ENCODE results near the gene CHIC2.

The CHIC2 gene

DNA sequence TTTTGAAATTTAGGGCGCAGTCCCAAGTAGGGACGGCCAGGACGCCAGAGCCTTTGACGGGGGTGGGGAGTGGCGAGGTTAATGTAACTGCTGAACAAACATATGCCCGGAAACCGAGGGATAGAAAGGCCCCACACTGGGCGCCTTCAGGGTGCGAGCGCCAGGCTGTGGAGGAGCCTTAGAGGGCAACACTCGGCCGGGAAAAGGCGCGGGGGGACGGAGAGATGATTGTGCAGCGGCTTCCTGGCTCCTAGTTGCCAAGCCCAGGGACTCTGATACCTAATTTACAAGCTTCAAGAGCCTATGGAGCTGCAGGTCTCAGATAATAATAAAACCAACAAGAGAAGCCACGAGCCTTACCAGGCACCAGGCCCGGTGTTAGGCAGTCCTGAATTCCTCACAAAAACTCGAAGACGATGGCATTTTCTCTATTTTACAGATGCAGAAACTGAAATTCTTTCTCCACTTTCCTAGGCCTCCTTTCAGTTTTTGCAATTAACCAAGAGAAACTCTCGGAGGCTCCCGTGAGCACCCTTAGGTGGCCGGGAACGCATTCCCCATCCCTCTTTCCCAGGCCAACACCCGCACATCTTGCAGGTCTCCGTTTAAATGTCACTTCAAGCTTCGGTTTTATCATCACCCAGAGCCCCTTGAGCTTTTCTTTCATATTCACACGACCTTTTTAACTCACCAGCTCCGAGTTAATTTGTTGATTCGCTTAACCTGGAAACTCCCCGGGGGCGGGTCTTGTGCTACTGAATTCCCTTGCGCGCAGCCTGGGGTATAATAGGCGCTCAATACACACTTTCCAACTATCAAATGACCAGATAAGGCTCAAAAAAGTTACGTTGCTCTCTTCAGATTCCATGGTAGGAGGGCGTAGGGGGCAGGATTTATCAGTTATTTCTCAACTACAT is 29.2 kb upstream of the CHIC2 start:
- no peak for DNase-seq (ENCODE audit: low spot score)

DNA sequence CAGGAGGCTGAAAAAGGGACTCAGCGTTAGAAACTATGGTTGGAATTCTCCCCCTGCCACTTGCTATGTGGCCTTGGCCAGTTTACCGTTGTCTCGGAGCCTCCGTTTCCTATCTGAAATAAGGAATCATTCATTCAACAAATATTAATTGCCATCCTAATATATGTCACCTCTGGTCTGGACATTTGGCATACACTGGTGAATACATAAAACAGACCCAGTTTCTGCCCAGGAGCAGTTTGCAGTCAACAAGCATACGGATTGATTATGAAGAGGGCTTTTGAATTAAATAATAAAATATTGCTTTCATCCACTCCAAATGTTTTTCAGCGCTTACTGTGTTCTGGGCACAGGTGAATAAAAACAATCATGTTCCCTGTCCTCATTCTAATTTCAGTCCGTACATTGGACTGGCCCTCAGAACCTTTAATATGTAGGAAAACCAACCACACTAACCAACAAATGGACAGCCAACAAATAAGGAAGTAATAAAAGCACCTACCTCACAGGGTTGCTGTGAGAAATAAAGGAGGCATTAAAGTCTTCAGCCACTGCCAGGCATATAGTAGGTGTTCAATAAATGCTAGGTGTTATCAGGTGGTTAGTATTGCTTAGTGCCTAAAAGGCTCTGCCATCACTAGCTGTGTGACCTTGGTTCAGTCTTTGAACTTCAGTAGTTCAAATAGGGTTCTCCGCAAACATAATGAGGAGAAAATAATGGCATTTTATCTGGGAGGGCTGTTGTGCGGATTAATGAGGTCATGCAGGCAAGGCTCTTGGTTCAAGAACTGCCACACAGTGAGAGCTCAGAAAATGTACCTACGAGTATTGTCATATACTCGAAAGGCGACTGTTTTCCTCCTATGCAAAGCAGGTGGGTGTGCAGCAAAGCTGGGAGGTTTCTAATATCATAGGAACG is 28.3 kb upstream of the CHIC2 start:
- no peak for DNase-seq (ENCODE audit: low spot score)

DNA sequence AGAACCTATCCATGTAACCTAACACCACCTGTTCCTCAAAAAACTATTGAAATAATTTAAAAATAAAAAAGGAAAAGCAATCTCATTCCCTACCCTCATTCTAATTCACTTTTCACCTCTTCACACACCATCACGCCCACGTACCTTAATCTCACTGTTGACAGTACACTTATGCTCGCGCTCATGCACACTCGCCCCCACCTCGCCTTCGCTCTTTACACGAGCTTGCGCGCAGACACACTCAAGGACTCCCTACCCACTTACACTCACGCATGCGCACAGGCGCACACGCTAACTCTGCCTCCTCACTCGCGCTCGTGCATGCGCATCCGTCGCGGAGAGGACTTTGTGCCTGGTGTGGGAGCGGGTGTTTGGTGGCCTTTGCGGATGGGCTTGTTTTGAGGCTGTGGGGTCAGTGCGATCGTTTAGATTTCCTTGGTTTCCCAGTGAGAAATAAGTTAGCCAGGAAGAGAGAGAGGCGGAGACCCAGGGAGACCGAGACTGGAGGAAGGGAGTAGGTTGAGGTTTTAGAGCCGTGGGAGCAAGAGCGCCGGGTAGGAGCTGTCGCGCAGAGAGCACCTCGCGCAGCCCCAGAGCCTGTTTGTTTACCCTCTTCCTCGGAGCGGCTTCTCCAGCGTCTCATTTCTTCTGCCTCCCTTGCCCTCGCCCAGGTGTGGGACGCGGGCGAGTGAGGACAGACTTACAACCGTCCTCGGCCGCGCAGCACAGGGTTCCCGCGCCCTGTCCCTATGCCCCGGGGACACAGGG is 27.4 kb upstream of the CHIC2 start:
- DNase-seq (ENCODE audit: low spot score): peak; percentile 64

DNA sequence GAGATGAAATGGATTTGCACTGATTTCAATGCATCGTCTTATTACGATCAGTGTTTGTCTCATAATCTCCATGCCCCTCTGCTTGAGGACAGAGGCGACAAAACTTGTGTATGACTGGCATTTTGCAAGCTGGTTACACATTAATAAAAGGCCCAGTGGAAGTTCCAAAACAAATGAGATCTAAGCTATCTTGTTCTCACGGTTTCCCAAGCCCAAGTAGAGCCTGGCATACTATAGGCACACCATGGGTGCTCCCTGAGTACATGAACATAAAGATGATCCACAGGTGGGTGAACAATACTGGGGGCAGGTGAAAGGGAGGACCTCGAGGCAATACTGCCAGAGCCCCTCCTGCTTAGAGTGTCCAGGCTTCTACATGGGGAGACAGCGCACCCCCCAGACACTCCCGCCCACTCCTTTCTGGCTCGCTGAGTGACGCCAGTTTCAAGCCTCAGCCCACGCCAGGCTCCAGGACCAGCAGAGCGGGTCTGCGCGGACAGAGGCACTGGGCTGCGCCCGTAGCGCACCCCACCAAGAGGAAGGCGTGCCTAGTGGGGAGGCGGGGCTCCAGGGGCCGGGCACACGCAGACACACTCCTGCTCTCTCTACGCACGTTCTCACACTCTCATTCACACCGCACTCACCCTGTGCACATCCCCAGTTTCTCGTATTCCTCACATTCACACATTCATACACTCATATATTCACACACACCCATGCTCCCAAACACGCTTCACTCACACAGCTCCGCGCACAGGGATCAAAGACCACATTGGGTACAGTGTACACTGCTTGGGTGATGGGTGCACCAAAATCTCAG is 26.6 kb upstream of the CHIC2 start:
- peak; percentile 57 for DNase-seq (ENCODE audit: low spot score)

DNA sequence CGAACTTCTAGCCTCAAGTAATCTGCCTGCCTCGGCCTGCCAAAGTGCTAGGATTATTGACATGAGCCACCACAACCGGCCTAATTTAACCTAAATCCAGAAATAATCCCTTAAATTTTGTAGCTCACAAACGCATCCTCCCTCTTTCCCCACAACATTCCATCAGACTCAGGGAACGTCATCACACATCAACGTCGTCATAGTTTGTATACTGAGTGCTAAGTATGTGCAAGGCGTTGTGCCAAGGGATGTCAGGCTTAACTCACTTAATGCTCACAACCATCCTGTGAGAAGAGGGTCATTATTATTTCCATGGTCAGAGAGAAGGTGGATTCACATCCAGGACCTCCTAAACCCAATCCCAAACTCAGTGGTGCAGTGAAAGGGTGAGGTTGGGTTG is 26.0 kb upstream of the CHIC2 start:
- no peak for DNase-seq (ENCODE audit: low spot score)

DNA sequence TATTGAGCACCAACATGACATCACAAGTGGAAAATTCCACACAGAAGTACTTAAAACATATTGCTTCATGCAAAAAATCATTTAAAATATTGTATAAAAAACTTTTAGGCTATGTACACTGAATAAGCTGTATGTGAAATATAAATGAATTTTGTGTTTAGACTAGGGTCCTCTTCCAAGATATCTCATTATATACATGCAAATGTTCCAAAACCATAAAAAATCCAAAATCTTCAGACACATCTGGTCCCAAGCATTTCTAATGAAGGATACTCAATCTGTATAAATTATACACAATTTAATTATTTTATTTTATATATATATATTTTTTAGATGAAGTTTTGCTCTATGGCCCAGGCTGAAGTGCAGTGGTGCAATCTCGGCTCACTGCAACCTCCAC is 25.5 kb upstream of the CHIC2 start:
- DNase-seq (ENCODE audit: low spot score): no peak

DNA sequence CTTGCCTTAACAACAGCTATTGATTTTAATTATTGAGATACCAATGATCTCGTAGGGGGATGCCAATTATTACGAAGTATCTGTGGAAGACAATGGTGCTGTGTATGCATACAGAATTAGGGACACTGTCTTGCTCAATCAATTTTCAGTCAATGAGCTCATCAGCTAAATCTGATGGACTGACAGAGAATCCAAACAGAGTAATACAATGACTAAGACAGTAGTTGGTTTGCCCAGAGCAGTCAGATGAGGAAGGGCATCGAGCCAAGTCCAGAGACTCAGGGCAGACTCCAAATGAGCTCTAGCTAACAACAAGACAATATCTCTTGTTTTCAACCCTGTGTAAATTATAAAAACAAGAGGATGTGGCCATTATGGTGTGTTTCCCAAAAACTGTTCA is 20.9 kb upstream of the CHIC2 start:
- no peak for DNase-seq (ENCODE audit: low spot score)

DNA sequence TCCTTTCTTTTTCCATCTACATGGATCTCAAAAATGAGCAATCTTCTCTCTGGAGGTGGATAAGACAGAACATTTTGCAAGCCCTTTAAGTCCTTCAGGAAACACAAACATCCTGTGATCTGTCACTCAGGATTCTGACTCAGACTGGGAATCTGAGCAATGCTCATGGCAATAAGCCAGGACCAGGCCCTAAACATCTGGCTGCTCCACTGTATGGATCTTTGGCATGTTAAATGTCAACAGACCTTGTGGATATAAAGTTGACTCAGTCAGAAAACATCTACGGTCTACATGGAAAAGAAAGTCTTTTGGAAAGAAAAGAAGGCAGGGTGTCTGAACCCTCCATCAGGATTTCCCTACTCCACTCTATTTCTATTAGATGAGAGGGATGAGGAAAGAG is 17.8 kb upstream of the CHIC2 start:
- DNase-seq (ENCODE audit: low spot score): no peak

DNA sequence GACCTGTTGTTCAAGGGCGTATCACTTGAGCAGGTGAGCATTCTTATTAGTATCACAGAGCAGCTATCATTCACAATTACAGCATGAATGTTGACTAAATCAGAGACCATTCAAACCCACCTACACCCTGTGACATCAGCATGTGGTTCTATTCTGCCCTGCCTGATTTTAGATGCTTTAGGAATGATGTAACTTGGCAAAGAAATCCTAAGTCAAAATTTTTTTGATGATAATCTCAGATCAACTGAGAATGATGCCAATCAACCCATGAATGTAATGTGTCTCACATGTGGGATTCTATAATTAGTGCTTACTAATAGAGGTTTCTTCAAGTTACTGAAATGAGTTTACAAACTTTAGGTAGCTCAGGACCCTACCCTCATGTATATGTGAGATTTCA is 13.4 kb upstream of the CHIC2 start:
- no peak for DNase-seq (ENCODE audit: low spot score)

DNA sequence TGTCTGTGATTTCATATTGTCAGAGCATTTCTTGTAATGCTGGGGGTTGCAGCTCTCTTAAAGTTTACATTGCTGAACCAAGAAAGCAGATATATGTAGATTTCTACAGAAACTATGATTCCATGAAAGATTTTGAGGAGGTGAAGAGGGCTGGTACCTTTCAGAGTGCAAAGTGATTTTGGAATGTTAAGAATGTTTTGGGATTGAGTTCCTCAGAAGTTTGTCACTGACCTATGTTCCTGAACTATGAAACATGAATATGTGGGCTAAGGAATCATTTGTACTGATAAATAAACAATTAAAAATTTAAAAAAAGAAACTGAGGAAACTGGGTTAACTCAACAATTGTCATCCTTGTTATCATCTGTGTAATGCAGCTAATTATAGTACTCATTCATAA is 12.3 kb upstream of the CHIC2 start:
- no peak for DNase-seq (ENCODE audit: low spot score)

DNA sequence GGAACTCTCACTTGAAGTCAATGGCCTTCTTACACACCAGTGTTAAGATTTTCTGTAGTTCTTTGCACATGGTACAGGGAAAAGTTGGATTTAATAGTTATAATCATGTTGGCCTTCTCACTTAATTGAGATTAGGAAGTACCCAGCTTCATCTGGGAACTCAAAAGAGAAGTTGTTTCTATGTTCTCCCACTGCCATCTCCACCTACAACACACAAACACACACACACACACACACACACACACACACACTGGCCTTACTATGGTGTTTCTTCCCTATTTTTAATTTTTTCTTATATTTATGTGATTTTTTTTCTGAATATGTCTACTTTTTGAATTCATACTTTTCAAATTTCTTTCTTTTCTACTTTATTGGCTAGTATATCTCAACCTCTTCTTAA is 10.0 kb upstream of the CHIC2 start:
- no peak for DNase-seq (ENCODE audit: low spot score)

DNA sequence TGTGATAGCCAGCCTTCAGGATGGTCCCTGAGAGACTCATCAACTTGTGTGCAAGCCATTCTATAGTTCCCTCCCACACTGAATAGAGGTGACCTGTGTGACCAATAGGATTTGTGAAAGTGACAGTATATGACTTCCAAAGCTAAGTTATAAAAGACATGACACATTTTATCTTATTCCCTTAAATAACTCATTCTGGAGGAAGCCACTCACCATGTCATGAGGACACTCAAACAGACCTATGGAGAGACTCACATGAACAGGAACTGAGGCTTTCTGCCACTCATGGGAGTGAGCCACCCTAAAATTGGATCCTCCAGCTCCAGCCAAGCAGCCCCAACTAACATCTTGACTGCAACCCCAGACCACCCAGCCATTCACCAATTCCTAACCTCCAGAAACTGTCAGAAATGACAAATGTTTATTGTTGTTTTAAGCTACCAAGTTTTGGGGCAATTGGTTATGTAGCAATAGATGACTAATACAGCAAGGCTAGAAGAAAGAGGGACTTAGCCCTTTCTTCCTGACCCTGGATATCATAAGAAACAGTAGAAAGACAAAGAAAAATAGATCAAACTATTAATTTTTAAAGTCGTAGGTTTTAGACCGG is 9.0 kb upstream of the CHIC2 start:
- no peak for DNase-seq (ENCODE audit: low spot score)

DNA sequence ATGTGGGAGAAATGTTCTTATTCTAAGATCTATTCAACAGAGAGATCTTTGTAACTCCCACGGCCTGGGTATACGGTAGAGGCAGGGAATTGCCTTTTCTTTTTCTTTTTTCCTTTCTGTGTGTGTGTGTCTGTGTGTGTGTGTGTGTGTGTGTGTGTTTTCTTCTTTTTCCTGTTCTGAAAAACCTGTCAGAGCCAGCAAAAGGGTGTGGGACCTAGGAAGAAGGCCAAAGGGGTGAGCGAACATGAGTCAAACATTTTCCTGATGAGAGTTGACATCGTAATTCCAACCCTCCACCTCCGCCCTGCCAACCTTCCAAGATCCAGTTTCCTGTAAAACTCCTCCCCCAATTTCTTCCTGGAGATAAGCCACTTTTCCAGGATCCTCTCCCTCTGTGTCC is 2.8 kb upstream of the CHIC2 start:
- no peak for DNase-seq (ENCODE audit: low spot score)

DNA sequence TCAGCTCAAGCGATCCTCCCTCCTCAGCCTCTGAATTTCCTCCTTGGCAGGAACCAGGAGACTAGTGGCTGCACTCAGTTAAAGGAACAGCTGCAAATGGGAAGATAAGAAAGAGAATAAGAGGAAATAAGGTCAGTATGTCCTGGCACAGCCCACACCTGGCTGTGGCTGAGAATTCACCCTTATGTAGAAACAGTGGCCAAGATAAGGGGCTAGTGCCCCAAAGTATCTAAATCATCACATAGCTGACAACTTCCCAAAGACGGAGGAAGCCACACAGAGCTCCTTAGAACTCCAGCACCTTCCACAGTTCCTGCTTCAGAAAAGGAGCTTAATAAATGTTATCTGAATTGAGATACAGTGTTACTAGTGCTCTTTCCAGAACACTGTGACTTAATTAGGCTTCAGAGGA is 2.3 kb upstream of the CHIC2 start:
- DNase-seq (ENCODE audit: low spot score): no peak

DNA sequence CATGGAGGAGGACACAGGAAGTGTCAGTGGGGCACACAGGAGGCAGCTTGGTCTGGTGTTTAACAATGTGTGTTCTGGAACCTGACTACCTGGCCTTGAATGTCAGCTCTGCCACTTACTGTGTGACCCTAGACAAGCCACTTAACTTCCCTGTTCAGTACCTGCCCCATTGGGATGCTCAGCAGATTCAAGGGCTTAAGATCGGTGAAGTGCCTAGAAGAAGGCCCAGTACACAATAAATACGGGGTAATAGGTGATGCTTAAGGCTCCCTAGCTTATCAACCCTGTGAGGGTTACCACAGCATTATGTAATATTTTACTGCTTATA is 1.6 kb upstream of the CHIC2 start:
- DNase-seq (ENCODE audit: low spot score): no peak

DNA sequence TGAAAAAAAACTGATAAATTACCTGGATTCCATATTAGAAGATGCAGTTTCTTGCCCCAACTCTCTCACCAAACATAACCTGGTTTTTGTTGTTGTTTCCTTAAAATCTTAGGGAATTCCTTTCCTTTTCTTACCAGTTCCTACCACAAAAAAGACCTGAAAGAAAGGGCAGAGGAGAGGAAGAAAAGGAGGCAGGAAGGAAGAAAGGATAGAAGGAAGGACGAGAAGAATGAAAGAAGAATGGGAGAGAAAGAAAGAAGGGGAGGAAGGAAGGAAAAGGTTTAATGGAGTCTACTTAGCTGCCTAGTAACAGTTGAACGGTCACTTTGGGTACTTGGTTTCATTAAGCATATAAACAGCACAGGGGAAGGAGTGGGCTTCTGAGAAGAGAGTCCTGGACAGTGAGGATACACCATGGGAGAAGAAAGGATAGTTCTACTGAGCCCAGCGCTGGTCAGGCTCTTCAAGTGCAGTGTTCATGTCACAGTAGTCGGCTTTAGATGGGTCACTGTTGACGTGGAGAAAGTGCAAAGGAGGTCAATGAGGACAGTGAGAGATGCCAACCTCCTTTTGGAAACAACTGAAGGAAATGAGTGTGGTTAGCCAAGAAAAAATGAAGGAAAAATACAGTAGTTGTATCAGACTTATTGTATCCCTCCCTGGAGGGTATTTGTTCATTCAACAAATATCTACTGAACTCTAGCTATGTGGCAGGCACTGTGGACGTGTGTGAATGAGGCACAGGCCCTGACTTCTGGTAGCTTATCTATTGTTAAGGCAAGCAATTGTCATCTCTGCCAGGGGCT is 1.1 kb upstream of the CHIC2 start:
- no peak for DNase-seq (ENCODE audit: low spot score)

DNA sequence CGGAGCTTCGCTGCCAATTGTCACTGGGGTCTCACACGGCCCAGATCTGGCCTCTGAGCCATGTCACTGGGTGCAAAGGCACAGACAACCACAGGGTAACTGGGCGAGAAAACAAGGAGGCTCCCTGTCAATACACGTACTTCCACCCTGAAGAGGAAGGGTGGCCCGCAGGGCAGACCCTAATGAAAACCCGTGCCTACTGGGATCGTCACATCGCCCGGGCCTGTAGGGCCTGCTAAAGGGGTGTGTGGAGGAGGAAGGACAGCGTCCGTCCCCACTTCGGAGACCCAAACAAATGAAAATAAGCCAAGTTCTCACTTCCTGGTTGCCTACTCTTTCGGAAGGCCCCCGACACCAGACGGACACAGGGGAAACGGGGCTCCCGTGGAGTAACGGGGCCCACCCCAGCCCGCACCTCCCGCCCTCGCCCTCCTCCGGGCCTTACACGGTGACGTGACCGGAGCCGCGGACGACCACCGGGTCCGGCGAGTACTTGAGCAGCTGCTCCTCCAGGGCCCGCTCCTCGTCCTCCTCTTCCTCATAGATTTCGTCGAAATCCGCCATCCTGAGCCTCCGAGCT is 578 bp downstream of the CHIC2 start:
- peak; percentile 67 for DNase-seq (ENCODE audit: low spot score)

DNA sequence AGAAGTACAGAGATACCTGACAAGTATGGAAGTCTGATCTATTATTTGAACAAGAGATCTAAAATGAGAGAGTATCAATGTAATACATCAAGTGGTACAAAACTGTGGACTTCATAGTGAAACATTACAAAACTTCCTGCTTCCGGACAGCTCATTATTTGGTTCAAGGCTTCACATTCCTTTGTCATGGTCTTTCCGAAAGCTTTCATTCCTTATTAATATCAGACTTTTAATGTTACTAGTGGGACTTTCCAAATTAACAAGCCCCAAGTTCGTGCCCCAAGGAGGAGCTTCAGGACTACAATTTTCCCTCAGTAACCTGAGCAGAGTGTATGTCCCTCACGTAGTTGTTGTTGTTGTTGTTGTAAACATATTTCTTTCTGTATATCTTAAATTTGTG is 1.2 kb downstream of the CHIC2 start:
- DNase-seq (ENCODE audit: low spot score): no peak

DNA sequence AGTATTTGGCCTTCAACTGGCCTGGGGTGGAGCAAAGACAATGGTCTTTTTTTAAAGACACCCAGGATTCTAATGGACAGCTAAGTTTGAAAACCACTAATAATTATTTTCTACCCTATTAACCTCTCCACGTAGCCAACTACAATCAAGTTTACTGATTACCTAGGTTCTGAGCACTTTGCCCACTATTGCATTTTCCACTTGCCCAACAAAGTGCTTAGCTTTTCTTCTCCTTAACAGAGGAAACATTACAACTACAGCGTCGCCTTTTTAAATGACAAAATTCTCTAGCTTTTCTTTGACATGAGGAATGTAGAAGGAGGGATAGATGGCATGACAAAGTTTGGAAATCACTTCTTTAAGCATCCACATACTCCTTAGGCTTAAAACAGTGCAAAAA is 2.0 kb downstream of the CHIC2 start:
- DNase-seq (ENCODE audit: low spot score): no peak

DNA sequence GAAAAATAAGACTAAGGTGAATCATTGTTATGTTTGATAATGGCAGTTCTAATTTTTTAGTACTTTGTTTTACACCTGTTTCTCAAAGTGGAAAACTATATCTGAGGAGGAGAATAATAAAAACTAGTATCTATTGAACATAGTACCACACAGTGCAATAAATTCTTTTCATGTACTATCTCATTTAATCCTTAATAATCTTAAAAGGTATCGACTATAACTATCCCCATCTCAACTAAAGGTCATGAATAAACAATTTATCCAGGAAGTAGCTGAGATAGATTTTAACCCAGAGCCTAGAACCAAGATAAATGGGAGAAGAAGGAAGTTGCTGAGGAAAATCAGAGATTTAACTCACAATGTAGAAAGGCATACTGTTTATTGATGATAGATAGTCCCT is 2.5 kb downstream of the CHIC2 start:
- DNase-seq (ENCODE audit: low spot score): no peak

Data from ecto neural progenitor cell (in vitro differentiated cells).